Activated T-helper 1 cell treated with anti-CD3 and anti-CD28 coated beads, Interleukin-12 subunit alpha, Interleukin-12 subunit beta, Interleukin-2, Interleukin-4 antibody, amounts not matched to agents 30 ng/mL and 10 ng/mL and 1 ng/mL, durations not matched to agents 14 hours and 24 hours and 36 hours (primary cell): Measurements from ENCODE around the gene ABCA2. TPM values are rescaled to one million over a fixed set of nuclear protein-coding genes. Genes with fewer than 3 reads are reported as not detected.

ENCODE experiments used
- DNase-seq: peaks from one replicate; pipeline ENCODE4 v3.0.0; 2021; ENCODE audit warnings: low spot score
- H3K27ac Mint-ChIP-seq: one replicate; pipeline ENCODE4 v1.8.0; 2021; ENCODE audit warnings: mild to moderate bottlenecking, mixed read lengths
- H3K27me3 Mint-ChIP-seq: one replicate; pipeline ENCODE4 v1.8.0; 2022; ENCODE audit warnings: mild to moderate bottlenecking, moderate library complexity, mixed read lengths; ENCODE audit not compliant: insufficient read depth
- H3K36me3 Mint-ChIP-seq: one replicate; pipeline ENCODE4 v1.8.0; 2021; ENCODE audit warnings: low read depth, mixed read lengths
- H3K4me1 Mint-ChIP-seq: one replicate; pipeline ENCODE4 v1.8.0; 2021; ENCODE audit warnings: low read depth, mixed read lengths
- H3K4me3 Mint-ChIP-seq: one replicate; pipeline ENCODE4 v1.8.0; 2021; ENCODE audit warnings: mild to moderate bottlenecking, moderate library complexity, mixed read lengths
- H3K9me3 Mint-ChIP-seq: one replicate; pipeline ENCODE4 v1.8.0; 2021; ENCODE audit warnings: mixed read lengths
- intact Hi-C: fragments of 100-400 bp; cut with micrococcal nuclease; formaldehyde crosslinking; loops from one replicate; pipeline ENCODE4 v1.15.1; 2024
- total RNA-seq: library from RNA; stranded (reverse); gene quantifications from 2 replicates; pipeline ENCODE4 v1.2.3, GENCODE V29; 2022

Gene ABCA2
- total RNA-seq, 1 donor from 2014 or later = 25.7 TPM

GRCh38 chr9:136978073-136978864, 49.8 kb downstream of the ABCA2 start:
- Mint-ChIP-seq H3K27ac (no peak overlapping the region), H3K9me3 (no peaks in the 10 kb centered on the region), H3K36me3 (no peaks in the 10 kb centered on the region), H3K27me3 (peaks cover 9% of the 10 kb centered on the region), H3K4me1 (peaks cover 6% of the 10 kb centered on the region), H3K4me3 (no peak overlapping the region)
- intact Hi-C loops = loop anchor here (1.0 to 2.0 kb wide), 5 partner anchors 14 to 173 kb away; partner anchors contain the start of genes FBXW5 and PAXX
- DNase-seq = peak; percentile 69

- peaks cover 6% of the 10 kb centered on the region for H3K4me1 Mint-ChIP-seq
- H3K36me3 Mint-ChIP-seq = no peaks in the 10 kb centered on the region
- no peaks in the 10 kb centered on the region for H3K9me3 Mint-ChIP-seq
- H3K4me3 Mint-ChIP-seq = no peak overlapping the region
- intact Hi-C loops = loop anchor here (1.0 to 2.0 kb wide), 5 partner anchors 15 to 173 kb away; partner anchors contain the start of genes FBXW5 and PAXX
- peaks cover 9% of the 10 kb centered on the region for H3K27me3 Mint-ChIP-seq
- no peak overlapping the region for H3K27ac Mint-ChIP-seq
- DNase-seq = no peak
These were observed 50.4 kb downstream of the ABCA2 start for GRCh38 chr9:136977649-136978072.

DNA sequence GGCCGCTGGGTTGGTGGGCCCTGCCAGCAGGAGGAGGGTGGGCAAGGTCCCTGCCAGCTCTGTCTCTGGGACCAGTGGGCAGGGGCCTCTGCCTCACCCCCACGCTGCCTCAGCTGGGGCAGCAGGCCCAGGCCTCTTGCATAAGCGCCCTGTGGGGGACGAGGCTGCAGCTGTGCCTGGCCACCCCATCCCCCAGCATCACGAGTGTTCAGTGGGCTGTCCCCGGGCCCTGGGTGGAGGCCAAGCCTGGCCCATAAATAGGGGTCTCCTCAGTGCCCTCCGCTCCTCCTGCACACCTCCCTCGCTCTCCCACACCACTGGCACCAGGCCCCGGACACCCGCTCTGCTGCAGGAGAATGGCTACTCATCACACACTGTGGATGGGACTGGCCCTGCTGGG, 50.8 kb downstream of the ABCA2 start, which contains the start of gene PTGDS:
Gene PTGDS, plus strand, starts transcription at position 282 of the 400 bp plus-strand sequence. Its CDS starts 75 bp downstream, at position 357.
- no peak for DNase-seq
- Mint-ChIP-seq H3K9me3 (no peaks in the 10 kb centered on the region), H3K27ac (no peak within 1 kb of the TSS), H3K27me3 (peaks cover 9% of the 10 kb centered on the region), H3K36me3 (no peaks in the 10 kb centered on the region), H3K4me3 (no peak within 1 kb of the TSS), H3K4me1 (peaks cover 6% of the 10 kb centered on the region)
- intact Hi-C loops = no loop called here

GRCh38 chr9:136975644-136976043, 52.4 kb downstream of the ABCA2 start:
- Mint-ChIP-seq H3K27me3 (peaks cover 9% of the 10 kb centered on the region), H3K27ac (no peak overlapping the region), H3K9me3 (no peaks in the 10 kb centered on the region), H3K4me1 (peaks cover 6% of the 10 kb centered on the region), H3K4me3 (no peak overlapping the region), H3K36me3 (no peaks in the 10 kb centered on the region)
- intact Hi-C loops = no loop called here
- no peak for DNase-seq

DNA sequence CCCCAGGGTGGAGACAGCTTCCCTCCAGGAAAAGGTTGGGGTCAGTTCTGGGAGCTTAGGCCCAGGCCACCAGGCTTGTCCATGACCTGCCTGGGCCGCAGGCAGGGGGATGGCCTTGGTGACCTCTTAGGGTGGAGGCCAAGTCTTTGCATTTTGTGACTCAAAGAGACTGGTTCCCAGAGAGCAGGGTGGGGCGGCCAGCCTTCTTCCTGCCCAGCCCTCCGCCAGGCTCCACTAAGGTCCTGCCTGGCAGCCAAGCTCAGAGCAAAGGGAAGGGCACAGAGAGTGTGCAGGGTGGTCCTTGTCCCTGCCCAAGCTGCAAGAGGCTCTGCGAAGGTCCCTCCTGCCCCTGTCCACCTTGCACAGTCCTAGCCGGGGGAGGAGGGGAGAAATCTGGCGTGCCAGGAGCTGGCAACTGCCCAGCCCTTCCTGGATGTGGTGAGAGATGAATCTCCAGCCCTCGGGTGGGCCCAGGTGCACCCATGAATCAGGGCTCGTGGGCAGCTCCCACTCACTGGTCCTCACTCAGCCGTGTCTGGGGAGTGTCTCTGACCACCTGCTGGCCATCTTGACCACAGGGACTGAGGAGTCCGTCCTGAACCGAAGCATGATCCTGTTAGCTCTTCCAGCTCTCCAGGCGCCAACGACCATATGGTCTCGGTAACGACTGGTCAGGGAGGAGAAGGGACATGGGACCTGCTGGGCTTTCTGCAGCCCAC, 53.1 kb downstream of the ABCA2 start:
- Mint-ChIP-seq H3K27ac (no peak overlapping the region), H3K9me3 (no peaks in the 10 kb centered on the region), H3K4me3 (no peak overlapping the region), H3K4me1 (peaks cover 6% of the 10 kb centered on the region), H3K36me3 (no peaks in the 10 kb centered on the region), H3K27me3 (peaks cover 9% of the 10 kb centered on the region)
- intact Hi-C loops = no loop called here
- no peak for DNase-seq

GRCh38 chr9:136973618-136974617, 54.1 kb downstream of the ABCA2 start:
- peaks cover 9% of the 10 kb centered on the region for H3K27me3 Mint-ChIP-seq
- intact Hi-C loops = no loop called here
- no peak overlapping the region for H3K27ac Mint-ChIP-seq
- H3K9me3 Mint-ChIP-seq = no peaks in the 10 kb centered on the region
- no peak overlapping the region for H3K4me3 Mint-ChIP-seq
- H3K4me1 Mint-ChIP-seq = peaks cover 6% of the 10 kb centered on the region
- DNase-seq = no peak
- no peaks in the 10 kb centered on the region for H3K36me3 Mint-ChIP-seq

GRCh38 chr9:136972743-136973142, 55.3 kb downstream of the ABCA2 start:
- Mint-ChIP-seq H3K36me3 (no peaks in the 10 kb centered on the region), H3K4me1 (peaks cover 6% of the 10 kb centered on the region), H3K9me3 (no peaks in the 10 kb centered on the region), H3K27ac (no peak overlapping the region), H3K4me3 (no peak overlapping the region), H3K27me3 (peaks cover 9% of the 10 kb centered on the region)
- DNase-seq = no peak
- intact Hi-C loops = no loop called here

DNA sequence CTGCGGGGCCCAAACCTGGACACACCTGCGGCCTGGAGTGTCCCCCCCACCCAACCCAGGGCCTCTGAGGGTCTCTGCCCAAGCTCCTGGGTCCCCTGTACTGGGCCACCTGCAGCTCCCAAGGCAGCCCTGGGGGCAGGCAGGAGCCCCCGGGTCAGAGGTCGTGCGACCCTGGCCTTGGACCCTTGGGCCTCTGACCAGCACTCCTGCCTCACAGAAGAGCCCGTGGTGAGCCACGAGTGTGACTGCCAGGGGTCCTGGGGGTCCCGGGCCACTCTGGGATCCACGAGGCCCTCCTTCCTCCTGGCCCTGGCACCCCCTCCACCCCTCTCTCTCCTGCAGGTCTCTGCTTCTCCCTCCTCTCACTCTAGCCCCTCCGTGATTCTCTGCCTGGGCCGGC, 55.7 kb downstream of the ABCA2 start:
- Mint-ChIP-seq H3K4me3 (no peak overlapping the region), H3K27me3 (peaks cover 10% of the 10 kb centered on the region), H3K9me3 (no peaks in the 10 kb centered on the region), H3K4me1 (peaks cover 6% of the 10 kb centered on the region), H3K27ac (no peak overlapping the region), H3K36me3 (no peaks in the 10 kb centered on the region)
- DNase-seq = no peak
- intact Hi-C loops = no loop called here

DNA sequence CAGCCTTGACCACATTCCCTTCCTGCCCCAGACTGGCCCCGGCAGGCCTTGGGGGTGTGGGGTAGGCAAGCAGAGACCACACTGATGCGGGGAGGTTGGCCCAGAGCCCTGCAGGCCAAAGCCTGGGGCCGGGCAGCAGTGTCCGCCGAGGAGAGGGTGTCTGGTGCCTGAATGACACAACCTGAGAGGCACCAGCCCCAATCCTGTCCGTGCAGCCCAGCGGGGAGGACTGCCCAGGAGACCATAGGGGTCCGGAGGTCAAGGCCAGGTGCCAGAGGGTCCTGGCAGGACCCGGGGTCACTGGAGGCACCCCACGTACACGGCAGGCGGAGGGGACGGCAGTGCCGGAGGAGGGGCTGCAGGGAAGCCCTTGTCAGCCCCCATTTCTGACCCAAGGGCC, 56.3 kb downstream of the ABCA2 start:
- DNase-seq = no peak
- no peaks in the 10 kb centered on the region for H3K9me3 Mint-ChIP-seq
- no peak overlapping the region for H3K27ac Mint-ChIP-seq
- no peaks in the 10 kb centered on the region for H3K36me3 Mint-ChIP-seq
- H3K4me3 Mint-ChIP-seq = no peak overlapping the region
- peaks cover 15% of the 10 kb centered on the region for H3K27me3 Mint-ChIP-seq
- intact Hi-C loops = no loop called here
- peaks cover 6% of the 10 kb centered on the region for H3K4me1 Mint-ChIP-seq

GRCh38 chr9:136970361-136970760, 57.7 kb downstream of the ABCA2 start:
- H3K9me3 Mint-ChIP-seq = no peaks in the 10 kb centered on the region
- DNase-seq = no peak
- peaks cover 14% of the 10 kb centered on the region for H3K4me1 Mint-ChIP-seq
- no peak overlapping the region for H3K4me3 Mint-ChIP-seq
- H3K27me3 Mint-ChIP-seq = peaks cover 10% of the 10 kb centered on the region
- no peaks in the 10 kb centered on the region for H3K36me3 Mint-ChIP-seq
- no peak overlapping the region for H3K27ac Mint-ChIP-seq
- intact Hi-C loops = no loop called here

DNA sequence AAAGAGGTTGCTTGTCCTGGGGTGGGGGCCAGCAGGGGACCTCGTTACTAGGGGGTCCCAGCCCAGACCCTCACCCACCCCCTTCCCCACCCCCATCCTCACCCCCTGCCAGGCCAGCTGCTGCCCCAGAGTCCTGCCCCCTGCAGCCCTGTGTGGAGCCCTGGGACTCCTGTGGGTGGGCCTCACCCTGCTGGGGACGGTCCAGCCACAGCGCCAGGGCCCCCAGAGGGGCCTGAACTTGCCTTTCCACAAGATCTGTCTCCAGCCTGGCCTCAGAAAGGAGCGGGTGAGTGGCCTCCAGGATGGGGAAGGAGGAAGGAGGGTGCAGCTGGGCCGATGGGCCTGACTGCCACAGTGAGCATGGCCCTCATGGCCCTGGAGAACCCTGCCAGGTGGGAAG, 58.3 kb downstream of the ABCA2 start:
- intact Hi-C loops = no loop called here
- no peak for DNase-seq
- H3K4me1 Mint-ChIP-seq = peaks cover 12% of the 10 kb centered on the region
- H3K9me3 Mint-ChIP-seq = no peaks in the 10 kb centered on the region
- no peak overlapping the region for H3K27ac Mint-ChIP-seq
- no peak overlapping the region for H3K4me3 Mint-ChIP-seq
- H3K36me3 Mint-ChIP-seq = no peaks in the 10 kb centered on the region
- peaks cover 5% of the 10 kb centered on the region for H3K27me3 Mint-ChIP-seq

DNA sequence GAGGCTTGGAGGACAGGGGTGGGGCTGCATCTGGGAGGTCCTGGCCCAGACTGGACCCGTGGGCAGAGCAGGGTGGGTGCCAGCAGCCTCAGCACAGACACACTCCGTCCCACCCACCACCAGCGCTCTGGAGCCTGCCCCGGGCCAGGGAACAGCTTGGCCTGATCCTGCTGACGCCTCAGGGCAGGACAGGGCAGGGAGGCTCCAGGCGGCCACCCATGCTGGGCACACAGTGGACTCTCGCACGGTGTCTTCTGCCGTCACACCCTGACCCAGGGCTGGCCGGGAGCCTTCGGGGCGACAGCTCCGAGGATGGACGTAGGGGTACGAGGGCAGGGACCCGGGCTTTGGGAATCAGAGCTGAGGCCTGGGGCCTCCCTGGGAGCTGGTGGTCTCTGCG, 58.9 kb downstream of the ABCA2 start:
- no peaks in the 10 kb centered on the region for H3K36me3 Mint-ChIP-seq
- H3K4me1 Mint-ChIP-seq = peaks cover 15% of the 10 kb centered on the region
- H3K27ac Mint-ChIP-seq = no peak overlapping the region
- H3K4me3 Mint-ChIP-seq = no peak overlapping the region
- intact Hi-C loops = no loop called here
- no peak for DNase-seq
- no peaks in the 10 kb centered on the region for H3K9me3 Mint-ChIP-seq
- peaks cover 5% of the 10 kb centered on the region for H3K27me3 Mint-ChIP-seq
